GM19023 (cell line): ENCODE results near the gene ATP8A2.
"Not testable (repeated sequence)": the region's sequence is repeated elsewhere in the genome, so short reads cannot be mapped to it uniquely, and the experiment has no call there.

Source experiments
- ATAC-seq: cut with Tn5 transposase; IDR thresholded peaks from one replicate; pipeline ENCODE4 v1.9.1; 2021; ENCODE audit warnings: mild to moderate bottlenecking, moderate library complexity; ENCODE audit not compliant: unreplicated experiment

ATP8A2 gene

GRCh38 chr13:26052337-26052736 lies 680.6 kb downstream of the ATP8A2 start:
- ATAC-seq: no peak

GRCh38 chr13:26053418-26053980 lies 681.7 kb downstream of the ATP8A2 start:
- ATAC-seq: no peak

GRCh38 chr13:26054896-26055295 lies 683.1 kb downstream of the ATP8A2 start:
- ATAC-seq: no peak

GRCh38 chr13:26058704-26059103 lies 686.9 kb downstream of the ATP8A2 start:
- no peak for ATAC-seq

- ATAC-seq: no peak
Measured at GRCh38 chr13:26060357-26060756, 688.6 kb downstream of the ATP8A2 start.

GRCh38 chr13:26061256-26061655 lies 689.5 kb downstream of the ATP8A2 start:
- no peak for ATAC-seq

GRCh38 chr13:26061947-26062346 lies 690.2 kb downstream of the ATP8A2 start:
- no peak for ATAC-seq

- ATAC-seq: no peak
Measured at GRCh38 chr13:26062853-26063444, 691.2 kb downstream of the ATP8A2 start.

GRCh38 chr13:26066492-26066891 lies 694.7 kb downstream of the ATP8A2 start:
- ATAC-seq: not testable (repeated sequence)

GRCh38 chr13:26067601-26068000 lies 695.8 kb downstream of the ATP8A2 start:
- no peak for ATAC-seq

- not testable (repeated sequence) for ATAC-seq
Measured at GRCh38 chr13:26068372-26068771, 696.6 kb downstream of the ATP8A2 start.

GRCh38 chr13:26069642-26070041 lies 697.9 kb downstream of the ATP8A2 start:
- not testable (repeated sequence) for ATAC-seq

GRCh38 chr13:26071691-26072090 lies 699.9 kb downstream of the ATP8A2 start:
- no peak for ATAC-seq

- ATAC-seq: not testable (repeated sequence)
Measured at GRCh38 chr13:26072335-26072734, 700.6 kb downstream of the ATP8A2 start.

GRCh38 chr13:26074706-26075105 lies 702.9 kb downstream of the ATP8A2 start:
- ATAC-seq: no peak
